Keratinocyte (primary cell): ENCODE results near the gene OR1S2. TPM values are rescaled to one million over a fixed set of nuclear protein-coding genes. Genes with fewer than 3 reads are reported as not detected.

Source experiments
- DNase-seq: peaks from one replicate; pipeline ENCODE4 v3.0.0-alpha.2; 2011; ENCODE audit warnings: low read depth, missing footprints, low spot score
- FAIRE-seq: peaks from 2 replicates; lab custom pipeline; 2011; peaks lifted over from hg19 to GRCh38; lab: Jason Lieb, UNC
- H2AFZ ChIP-seq: 2 replicates; pipeline ENCODE4 v1.6.0; 2012; ENCODE audit warnings: low read length, control low read depth, inconsistent platforms; ENCODE audit not compliant: control insufficient read depth
- H3K27ac ChIP-seq: 2 replicates; pipeline ENCODE4 v1.5.1; 2011; ENCODE audit warnings: low read length; ENCODE audit not compliant: control insufficient read depth, insufficient read depth
- H3K27me3 ChIP-seq: 3 replicates; pipeline ENCODE4 v1.6.0; 2011; ENCODE audit warnings: low read length; ENCODE audit not compliant: control insufficient read depth, insufficient read depth; ENCODE audit errors: extremely low read depth
- H3K36me3 ChIP-seq, 2 experiments: 2 replicates in 1 of 2; 3 replicates in 1 of 2; pipeline ENCODE4 v1.5.1; 2011; ENCODE audit warnings: low read length in 2 of 2, mild to moderate bottlenecking in 1 of 2; ENCODE audit not compliant: control insufficient read depth in 2 of 2, insufficient read depth in 2 of 2; ENCODE audit errors: extremely low read depth in 1 of 2
- H3K4me1 ChIP-seq: 3 replicates; pipeline ENCODE4 v1.5.1; 2011; ENCODE audit warnings: low read length; ENCODE audit not compliant: control insufficient read depth, insufficient read depth; ENCODE audit errors: extremely low read depth
- H3K4me2 ChIP-seq: 3 replicates; pipeline ENCODE4 v1.6.0; 2011; ENCODE audit warnings: low read depth, low read length; ENCODE audit not compliant: control insufficient read depth, insufficient read depth; ENCODE audit errors: extremely low read depth
- H3K4me3 ChIP-seq, 3 experiments: fragments of 200-600 bp in 1 of 3; sonication (generic) in 1 of 3; 2 replicates in 2 of 3; 3 replicates in 1 of 3; pipeline ENCODE4 v1.5.1; 2011 to 2016; ENCODE audit warnings: low read length in 3 of 3, mild to moderate bottlenecking in 3 of 3, control low read depth in 2 of 3, inconsistent platforms in 1 of 3, low read depth in 1 of 3, mixed read lengths in 1 of 3, mixed run types in 1 of 3, moderate library complexity in 1 of 3; ENCODE audit not compliant: control insufficient read depth in 2 of 3, insufficient read depth in 2 of 3; ENCODE audit errors: extremely low read depth in 1 of 3
- H3K79me2 ChIP-seq: 2 replicates; pipeline ENCODE4 v1.6.0; 2012; ENCODE audit warnings: low read length; ENCODE audit not compliant: control insufficient read depth, insufficient read depth
- H3K9ac ChIP-seq: 3 replicates; pipeline ENCODE4 v1.6.0; 2011; ENCODE audit warnings: low read length; ENCODE audit not compliant: control insufficient read depth, insufficient read depth; ENCODE audit errors: extremely low read depth
- H3K9me1 ChIP-seq: 3 replicates; pipeline ENCODE4 v1.6.0; 2011; ENCODE audit warnings: low read length; ENCODE audit not compliant: control insufficient read depth, insufficient read depth; ENCODE audit errors: extremely low read depth
- H3K9me3 ChIP-seq: 2 replicates; pipeline ENCODE4 v1.5.1; 2012; ENCODE audit warnings: low read depth, low read length; ENCODE audit not compliant: control insufficient read depth
- H4K20me1 ChIP-seq: 3 replicates; pipeline ENCODE4 v1.6.0; 2011; ENCODE audit warnings: low read length; ENCODE audit not compliant: control insufficient read depth, insufficient read depth; ENCODE audit errors: extremely low read depth
- CTCF ChIP-seq, 3 experiments: IDR thresholded peaks in 1 of 3; conservative IDR thresholded peaks in 1 of 3; optimal IDR thresholded peaks in 1 of 3; 2 replicates in 2 of 3; 3 replicates in 1 of 3; pipeline versions ENCODE3 to v1.5.1; 2011; ENCODE audit warnings: low read length in 3 of 3, mild to moderate bottlenecking in 3 of 3, moderate library complexity in 2 of 3, control low read depth in 1 of 3, inconsistent platforms in 1 of 3; ENCODE audit not compliant: insufficient read depth in 2 of 3; ENCODE audit errors: extremely low read depth in 1 of 3
- EZH2 ChIP-seq: IDR thresholded peaks from one replicate; pipeline ENCODE4 v1.6.1; 2012; ENCODE audit warnings: inconsistent platforms, mild to moderate bottlenecking, low read length, moderate library complexity
- dilution Hi-C: fragments of 300-500 bp; cut with MboI; formaldehyde crosslinking; loops from one replicate; pipeline ENCODE4 v1.7.0; 2020; ENCODE audit warnings: low sequenced_read_pairs; ENCODE audit not compliant: extremely low pct_ligation_motif_present
- polyA plus RNA-seq, 5 experiments: library from polyadenylated mRNA; depleted of rRNA in 3 of 5; stranded (reverse) in 3 of 5; stranded (forward) in 1 of 5; unstranded in 1 of 5; fragments of >200 nt; gene quantifications; 1 replicate in 1 of 5; 2 replicates in 3 of 5; 3 replicates in 1 of 5; pipeline versions ENCODE4 v1.2.1 to v1.2.3, GENCODE V29; 2011 to 2012; ENCODE audit warnings: missing spikeins in 2 of 5, low read depth in 1 of 5, low replicate concordance in 1 of 5

OR1S2 gene
- polyA plus RNA-seq, 1 donor (not counting 4 experiments of a cell fraction or from before 2014, with no cell fraction given), result not detected

- H3K9ac ChIP-seq, result no peak overlapping the region
- no peak overlapping the region for H3K27ac ChIP-seq
- FAIRE-seq (no peak), DNase-seq (no peak)
- no peaks in the 10 kb centered on the region for H3K79me2 ChIP-seq
- H2AFZ ChIP-seq, result no peak overlapping the region
- H3K4me3 ChIP-seq, result no peak overlapping the region
- H4K20me1 ChIP-seq, result no peaks in the 10 kb centered on the region
- no peaks in the 10 kb centered on the region for H3K9me3 ChIP-seq
- no peak overlapping the region for H3K4me2 ChIP-seq
- no peaks in the 10 kb centered on the region for H3K36me3 ChIP-seq
- TF ChIP-seq CTCF (optimal IDR thresholded peaks at IDR 0.05 in 1 of 3, IDR thresholded peaks at IDR 0.05 in 1 of 3, conservative IDR thresholded peaks at IDR 0.05 in 1 of 3; ENCODE audit: extremely low read depth in 1 of 3, insufficient read depth in 2 of 3, low read length in 3 of 3) (no peak), EZH2 (no peak)
- H3K27me3 ChIP-seq, result no peaks in the 10 kb centered on the region
- no peaks in the 10 kb centered on the region for H3K9me1 ChIP-seq
- H3K4me1 ChIP-seq, result no peaks in the 10 kb centered on the region
- dilution Hi-C loops, result no loop called here
Observed at GRCh38 chr11:58195939-58196338, 8.0 kb downstream of the OR1S2 start.

DNA sequence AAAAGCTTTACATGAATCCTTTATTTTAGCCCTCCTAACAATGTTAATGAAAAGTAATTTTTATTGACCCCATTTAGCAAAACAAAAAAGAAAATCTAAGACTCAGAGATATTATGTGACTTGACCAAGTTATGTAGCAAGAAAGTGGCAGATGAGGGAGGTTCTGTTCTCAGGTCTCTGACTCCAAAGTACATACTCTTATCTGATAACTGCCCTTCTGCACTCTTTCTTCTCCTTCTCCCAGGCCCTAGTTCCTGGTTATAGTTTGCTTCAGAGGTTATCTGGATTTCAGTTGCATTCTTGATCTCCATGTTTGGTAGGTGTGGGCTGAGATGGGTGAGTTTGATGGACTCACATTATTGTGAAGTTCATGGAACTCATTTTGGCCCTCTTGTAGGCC lies 10.6 kb downstream of the OR1S2 start:
- DNase-seq, result no peak
- dilution Hi-C loops, result no loop called here

More for the DNA sequence above, 10.6 kb downstream of the OR1S2 start:
- H3K9me3 ChIP-seq, result no peaks in the 10 kb centered on the region
- no peak overlapping the region for H3K4me2 ChIP-seq
- H3K9ac ChIP-seq, result no peak overlapping the region
- H2AFZ ChIP-seq, result no peak overlapping the region
- H3K79me2 ChIP-seq, result no peaks in the 10 kb centered on the region
- no peaks in the 10 kb centered on the region for H3K36me3 ChIP-seq
- no peak for FAIRE-seq
- no peak overlapping the region for H3K4me3 ChIP-seq
- no peaks in the 10 kb centered on the region for H3K4me1 ChIP-seq
- TF ChIP-seq EZH2, result no peak
- no peak for TF ChIP-seq CTCF (optimal IDR thresholded peaks at IDR 0.05 in 1 of 3, IDR thresholded peaks at IDR 0.05 in 1 of 3, conservative IDR thresholded peaks at IDR 0.05 in 1 of 3; ENCODE audit: extremely low read depth in 1 of 3, insufficient read depth in 2 of 3, low read length in 3 of 3)
- H3K9me1 ChIP-seq, result no peaks in the 10 kb centered on the region
- H3K27ac ChIP-seq, result no peak overlapping the region
- H3K27me3 ChIP-seq, result no peaks in the 10 kb centered on the region
- H4K20me1 ChIP-seq, result no peaks in the 10 kb centered on the region
